RWPE2 (cell line): Measurements from ENCODE around the gene CORO7.

Source experiments
- ATAC-seq: fragments of 200-7000 bp; cut with Tn5 transposase; 3 replicates; pipeline ENCODE4 v1.9.1; 2021; ENCODE audit warnings: low read depth
- DNase-seq: peaks from one replicate; pipeline ENCODE4 v3.0.0-alpha.2; 2020; ENCODE audit warnings: low spot score
- H3K27ac ChIP-seq: fragments of 450-650 bp; 2 replicates; pipeline ENCODE4 v1.5.1; 2017; ENCODE audit warnings: mild to moderate bottlenecking; ENCODE audit not compliant: poor library complexity, severe bottlenecking
- H3K27me3 ChIP-seq: fragments of 250-450 bp; sonication (Bioruptor Pico); 2 replicates; pipeline ENCODE4 v1.5.1; 2021; ENCODE audit warnings: mild to moderate bottlenecking, moderate library complexity; ENCODE audit not compliant: insufficient read depth, poor library complexity, severe bottlenecking
- H3K36me3 ChIP-seq: fragments of 250-450 bp; sonication (Bioruptor Pico); 2 replicates; pipeline ENCODE4 v1.5.1; 2020; ENCODE audit warnings: low read depth, mild to moderate bottlenecking, moderate library complexity
- H3K4me1 ChIP-seq: fragments of 250-450 bp; sonication (Bioruptor Pico); 2 replicates; pipeline ENCODE4 v1.5.1; 2021; ENCODE audit warnings: mild to moderate bottlenecking, moderate library complexity; ENCODE audit not compliant: insufficient read depth, poor library complexity, severe bottlenecking
- H3K4me3 ChIP-seq: fragments of 250-450 bp; sonication (Bioruptor Pico); 2 replicates; pipeline ENCODE4 v1.5.1; 2021; ENCODE audit warnings: mild to moderate bottlenecking, moderate library complexity; ENCODE audit not compliant: severe bottlenecking
- H3K9me3 ChIP-seq: fragments of 250-450 bp; sonication (Bioruptor Pico); 2 replicates; pipeline ENCODE4 v1.5.1; 2021; ENCODE audit warnings: mild to moderate bottlenecking, moderate library complexity; ENCODE audit not compliant: severe bottlenecking
- CTCF ChIP-seq: fragments of 450-650 bp; IDR thresholded peaks from one replicate; pipeline ENCODE4 v1.5.1; 2017; ENCODE audit warnings: mild to moderate bottlenecking, moderate library complexity; ENCODE audit not compliant: poor library complexity, severe bottlenecking

Gene CORO7

GRCh38 chr16:4378161-4378666 is 38.2 kb downstream of the CORO7 start:
- Histone ChIP-seq H3K36me3 (peaks cover 11% of the 10 kb centered on the region), H3K4me3 (no peak overlapping the region), H3K9me3 (no peaks in the 10 kb centered on the region), H3K27ac (peak overlapping the region; percentile 94), H3K4me1 (peaks cover 43% of the 10 kb centered on the region), H3K27me3 (no peaks in the 10 kb centered on the region)
- ATAC-seq (no peak), DNase-seq (no peak)
- TF ChIP-seq CTCF: peak; percentile 10

DNA sequence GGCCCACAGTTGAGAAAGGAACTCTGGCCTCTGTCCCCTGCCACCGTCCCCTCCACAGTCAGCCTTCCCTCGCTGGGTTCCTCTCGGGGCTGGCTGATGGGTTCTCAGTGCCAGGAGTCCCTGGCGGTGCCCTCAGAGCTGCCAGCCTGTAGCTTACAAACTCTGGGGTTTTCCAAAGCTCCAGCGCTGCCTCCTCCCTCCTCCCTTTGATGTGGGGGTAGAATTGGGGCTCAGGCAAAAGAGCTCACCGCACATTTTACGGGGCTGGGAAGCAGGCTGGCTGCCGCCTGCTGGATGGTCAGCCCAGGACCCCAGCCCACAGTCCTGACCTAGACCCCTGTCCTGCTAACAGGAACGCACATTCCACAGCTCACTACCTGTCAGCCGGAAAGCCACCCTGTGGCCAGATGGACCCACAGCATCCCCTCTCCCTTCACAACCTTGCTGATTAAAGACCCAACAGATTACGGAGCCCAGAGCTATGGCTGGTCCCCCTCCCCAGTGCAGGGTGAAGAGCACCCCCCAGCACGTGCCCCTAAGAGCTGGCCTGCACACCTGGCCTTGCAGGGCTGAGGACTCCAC is 38.7 kb downstream of the CORO7 start:
- H3K27ac ChIP-seq: peak overlapping the region; percentile 94
- no peak overlapping the region for H3K4me3 ChIP-seq
- no peak for ATAC-seq
- TF ChIP-seq CTCF: peak; percentile 23
- H3K4me1 ChIP-seq: peaks cover 48% of the 10 kb centered on the region
- H3K9me3 ChIP-seq: no peaks in the 10 kb centered on the region
- H3K36me3 ChIP-seq: peaks cover 6% of the 10 kb centered on the region
- DNase-seq: no peak
- no peaks in the 10 kb centered on the region for H3K27me3 ChIP-seq

DNA sequence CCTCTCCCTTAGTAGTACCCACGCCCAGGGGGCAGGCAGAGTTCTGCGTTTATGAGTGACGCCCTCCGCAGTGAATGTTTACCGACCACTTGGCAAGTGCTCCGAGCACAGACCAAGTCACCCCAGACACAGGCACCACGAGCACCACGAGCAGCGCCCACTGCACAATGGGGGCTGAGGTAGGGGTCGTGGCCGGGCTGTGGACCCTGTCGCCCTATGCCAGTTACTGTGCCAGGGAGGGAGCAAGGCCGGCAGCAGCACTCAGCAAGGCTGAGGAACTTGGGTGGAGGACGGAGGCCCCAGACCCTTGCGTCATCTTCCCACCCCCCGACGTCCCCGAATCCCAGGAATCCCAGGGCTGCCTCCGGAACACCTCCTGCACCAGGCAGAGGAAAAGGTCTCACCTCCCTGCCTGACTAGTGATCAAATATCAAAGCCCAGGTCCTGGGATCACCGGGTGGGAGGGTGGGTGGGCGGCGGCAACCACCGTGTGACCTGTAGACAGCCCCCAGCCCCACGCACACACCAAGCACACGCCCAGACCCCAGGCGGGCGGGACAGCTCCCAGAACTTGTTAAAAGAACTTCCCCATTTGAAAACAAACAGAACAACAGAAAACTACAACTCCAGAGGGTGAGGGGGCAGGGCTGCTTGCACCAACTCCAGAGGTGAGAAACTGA is 39.4 kb downstream of the CORO7 start:
- TF ChIP-seq CTCF: no peak
- Histone ChIP-seq H3K27me3 (no peaks in the 10 kb centered on the region), H3K4me1 (peaks cover 50% of the 10 kb centered on the region), H3K27ac (peak overlapping the region; percentile 94), H3K36me3 (peaks cover 6% of the 10 kb centered on the region), H3K4me3 (no peak overlapping the region), H3K9me3 (no peaks in the 10 kb centered on the region)
- DNase-seq (no peak), ATAC-seq (no peak)

DNA sequence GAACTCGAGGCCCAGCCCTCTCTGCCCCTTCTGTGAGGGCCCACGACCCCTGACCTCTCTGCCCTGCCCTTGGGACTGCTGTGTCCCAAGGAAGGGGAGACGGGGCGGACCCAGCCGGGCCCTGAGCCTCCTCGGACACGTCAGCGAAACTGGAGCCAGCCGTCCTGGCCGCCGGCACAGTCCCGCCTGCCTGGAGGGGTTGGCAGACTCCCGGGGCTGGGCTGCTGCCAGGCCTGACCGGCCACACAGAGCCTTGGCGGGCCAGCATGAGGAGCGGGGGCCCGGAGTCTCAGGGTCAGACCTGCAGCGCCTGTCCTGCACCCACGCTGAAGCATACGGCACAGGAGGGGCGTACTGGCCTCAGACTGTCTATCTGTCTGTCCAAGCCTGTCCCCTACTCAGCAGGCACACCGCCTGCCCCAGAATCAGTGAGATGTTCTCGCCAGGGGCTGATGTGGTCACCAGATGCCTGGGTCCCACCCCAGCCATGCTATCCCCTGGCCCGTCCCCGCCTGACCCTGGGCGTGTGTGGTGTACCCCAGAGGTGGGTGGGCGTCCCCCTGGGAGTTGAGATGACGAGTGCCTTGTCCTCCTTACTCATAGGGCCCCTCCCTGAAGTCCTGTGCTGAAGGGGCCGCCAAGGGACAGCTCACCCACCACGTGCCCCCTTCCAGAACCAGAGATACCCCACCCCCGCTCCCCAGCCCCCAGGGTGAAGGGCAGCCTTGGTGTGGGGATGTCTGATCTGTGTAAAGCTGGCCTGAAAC is 40.1 kb downstream of the CORO7 start:
- no peak for TF ChIP-seq CTCF
- ATAC-seq (peak; percentile 26), DNase-seq (no peak)
- Histone ChIP-seq H3K27ac (peak overlapping the region; percentile 94), H3K27me3 (no peaks in the 10 kb centered on the region), H3K4me1 (peaks cover 50% of the 10 kb centered on the region), H3K4me3 (no peak overlapping the region), H3K9me3 (no peaks in the 10 kb centered on the region), H3K36me3 (peaks cover 6% of the 10 kb centered on the region; the same call in 1 of the 2 replicates)
